PC-3 (cell line): ENCODE measurements around the gene DBNL.

Experiments used
- CTCF ChIP-seq: fragments of 300-600 bp; sonication (generic); conservative IDR thresholded peaks from 2 replicates; pipeline ENCODE4 v1.5.1; 2017; ENCODE audit warnings: antibody characterized with exemption, low read depth, mild to moderate bottlenecking, low read length
- EZH2 ChIP-seq: fragments of 300-600 bp; sonication (generic); IDR thresholded peaks from one replicate; pipeline ENCODE4 v1.6.1; 2017; ENCODE audit warnings: antibody characterized with exemption, mild to moderate bottlenecking, low read length; ENCODE audit not compliant: unreplicated experiment

GRCh38 chr7:44105832-44106231 lies 61.3 kb downstream of the DBNL start:
- no peak for TF ChIP-seq EZH2
- TF ChIP-seq CTCF = no peak
